ENCODE data around the gene CPNE8. TPM values are rescaled to one million over a fixed set of nuclear protein-coding genes. Genes with fewer than 3 reads are reported as not detected.

The CPNE8 gene
- total RNA-seq, 4 donors from 2014 or later, result 3.8 to 7.0 (median 4.6) TPM

DNA sequence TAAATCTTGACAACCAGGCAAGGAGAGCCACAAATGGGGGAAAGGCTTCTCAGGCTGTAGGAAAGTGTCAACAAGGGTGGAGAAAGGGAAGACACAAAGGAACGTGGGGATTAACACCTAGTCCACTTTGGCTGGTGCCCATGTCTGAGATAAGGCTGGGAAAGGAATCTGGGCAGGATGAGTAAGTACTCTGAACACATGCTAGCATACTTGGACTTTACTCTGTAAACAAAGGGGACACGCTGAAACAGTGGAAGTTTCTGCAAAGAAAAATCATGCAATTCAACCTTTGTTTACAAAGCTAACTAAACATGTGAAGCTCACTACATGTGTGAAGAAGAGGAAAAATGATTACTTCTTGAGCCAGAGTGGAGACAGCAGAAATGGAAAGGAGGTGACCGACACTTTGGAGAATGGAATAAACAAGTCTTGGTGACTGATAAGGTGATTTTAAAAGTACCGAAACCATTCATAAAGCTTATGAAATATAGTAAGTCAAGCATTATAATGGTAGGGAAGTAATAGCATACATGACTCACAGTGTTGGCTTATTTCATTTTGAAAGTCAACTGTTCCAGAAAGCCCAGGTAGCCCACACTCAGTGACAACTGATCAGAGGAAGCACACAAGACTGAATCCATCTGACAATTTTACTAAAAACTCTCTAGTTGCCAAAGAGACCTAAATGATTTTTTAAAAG, 13.2 kb downstream of the CPNE8 start:
- in situ Hi-C loops (cut with MboI; ENCODE audit: low sequenced_read_pairs in 4 of 4), result no loop called here
- Histone ChIP-seq H3K27ac (no peak overlapping the region), H3K4me3 (no peak overlapping the region), H3K27me3 (no peaks in the 10 kb centered on the region), H3K4me1 (no peaks in the 10 kb centered on the region), H3K9me3 (no peaks in the 10 kb centered on the region), H3K36me3 (no peaks in the 10 kb centered on the region)
- TF ChIP-seq POLR2A (IDR thresholded peaks at IDR 0.05), result no peak
- TF ChIP-seq, protein P1, sequence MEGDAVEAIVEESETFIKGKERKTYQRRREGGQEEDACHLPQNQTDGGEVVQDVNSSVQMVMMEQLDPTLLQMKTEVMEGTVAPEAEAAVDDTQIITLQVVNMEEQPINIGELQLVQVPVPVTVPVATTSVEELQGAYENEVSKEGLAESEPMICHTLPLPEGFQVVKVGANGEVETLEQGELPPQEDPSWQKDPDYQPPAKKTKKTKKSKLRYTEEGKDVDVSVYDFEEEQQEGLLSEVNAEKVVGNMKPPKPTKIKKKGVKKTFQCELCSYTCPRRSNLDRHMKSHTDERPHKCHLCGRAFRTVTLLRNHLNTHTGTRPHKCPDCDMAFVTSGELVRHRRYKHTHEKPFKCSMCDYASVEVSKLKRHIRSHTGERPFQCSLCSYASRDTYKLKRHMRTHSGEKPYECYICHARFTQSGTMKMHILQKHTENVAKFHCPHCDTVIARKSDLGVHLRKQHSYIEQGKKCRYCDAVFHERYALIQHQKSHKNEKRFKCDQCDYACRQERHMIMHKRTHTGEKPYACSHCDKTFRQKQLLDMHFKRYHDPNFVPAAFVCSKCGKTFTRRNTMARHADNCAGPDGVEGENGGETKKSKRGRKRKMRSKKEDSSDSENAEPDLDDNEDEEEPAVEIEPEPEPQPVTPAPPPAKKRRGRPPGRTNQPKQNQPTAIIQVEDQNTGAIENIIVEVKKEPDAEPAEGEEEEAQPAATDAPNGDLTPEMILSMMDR (IDR thresholded peaks at IDR 0.05 in 4 of 5, conservative IDR thresholded peaks at IDR 0.05 in 1 of 5), result no peak
- ATAC-seq (no peak), DNase-seq (no peak)
- intact Hi-C loops (cut with DNase I; ENCODE audit: low total_unique reads), result no loop called here

DNA sequence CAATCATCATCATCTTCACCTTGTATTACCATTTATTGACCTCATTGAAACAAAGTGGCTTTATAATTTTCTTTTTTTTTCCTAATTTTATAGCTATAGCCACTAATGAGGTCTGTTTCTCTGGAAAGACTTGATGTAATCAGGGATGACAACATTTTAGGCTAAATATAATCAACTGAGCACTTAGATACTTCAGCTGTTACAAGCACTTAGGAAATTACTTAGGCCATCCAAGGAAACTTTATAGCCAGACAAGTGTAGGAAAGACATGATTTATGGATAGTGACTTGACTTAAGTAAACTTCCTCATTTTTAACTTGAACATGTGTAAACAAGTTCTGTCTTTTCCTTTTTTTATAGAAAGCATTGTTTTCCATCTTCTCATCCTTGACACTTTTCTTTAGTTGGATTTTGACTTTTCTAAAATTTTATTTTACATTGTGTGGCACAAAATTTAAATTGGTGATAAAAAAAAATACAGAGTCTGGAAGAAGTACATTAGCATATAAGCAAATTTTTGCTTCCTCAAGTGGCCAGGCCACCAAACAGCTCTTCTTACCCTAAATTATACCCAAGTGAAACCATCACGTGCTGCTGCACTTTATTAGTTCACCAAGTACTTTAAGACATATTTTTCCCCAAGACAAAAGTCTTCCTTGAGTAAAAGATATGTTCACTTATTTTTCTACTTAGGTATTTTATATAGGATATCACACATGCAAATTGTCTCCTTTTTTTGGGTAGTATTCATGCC, 15.1 kb downstream of the CPNE8 start:
- ATAC-seq (no peak), DNase-seq (no peak)
- Histone ChIP-seq H3K4me3 (no peak overlapping the region), H3K36me3 (no peaks in the 10 kb centered on the region), H3K27me3 (no peaks in the 10 kb centered on the region), H3K27ac (no peak overlapping the region), H3K9me3 (no peaks in the 10 kb centered on the region), H3K4me1 (no peaks in the 10 kb centered on the region)
- in situ Hi-C loops (cut with MboI; ENCODE audit: low sequenced_read_pairs in 4 of 4) (no loop called here), intact Hi-C loops (cut with DNase I; ENCODE audit: low total_unique reads) (no loop called here)
- TF ChIP-seq POLR2A (IDR thresholded peaks at IDR 0.05), result no peak
- TF ChIP-seq, protein P1 (IDR thresholded peaks at IDR 0.05 in 4 of 5, conservative IDR thresholded peaks at IDR 0.05 in 1 of 5), result no peak

DNA sequence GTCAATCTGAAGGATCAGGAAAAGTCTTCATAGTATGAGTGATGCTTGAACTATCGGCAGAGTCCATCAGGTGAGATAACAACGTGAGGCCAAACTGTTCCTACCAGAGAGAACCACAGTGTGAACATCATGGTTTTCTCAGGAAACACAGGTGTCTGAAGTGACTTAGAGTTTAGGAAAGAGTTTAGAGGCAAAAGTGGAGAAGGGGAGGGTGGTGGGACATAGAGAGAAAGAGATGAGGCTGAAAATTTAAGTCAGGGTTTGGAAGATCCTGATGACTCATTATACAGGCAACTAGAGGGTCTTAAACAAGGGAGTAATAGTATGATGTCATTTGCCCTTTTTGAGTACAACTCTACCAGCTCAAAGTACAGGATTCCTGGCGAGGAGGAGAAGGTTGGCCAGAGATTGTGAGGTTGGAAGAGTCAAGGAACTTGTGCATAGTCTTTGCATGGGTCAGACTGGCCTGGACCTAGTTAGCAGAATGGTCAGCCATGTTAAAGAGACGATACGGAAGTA, 16.0 kb downstream of the CPNE8 start:
- H3K4me3 ChIP-seq, result no peak overlapping the region
- ATAC-seq (no peak), DNase-seq (no peak)
- H3K9me3 ChIP-seq, result no peaks in the 10 kb centered on the region
- no peaks in the 10 kb centered on the region for H3K36me3 ChIP-seq
- intact Hi-C loops (cut with DNase I; ENCODE audit: low total_unique reads), result no loop called here
- H3K4me1 ChIP-seq, result no peaks in the 10 kb centered on the region
- in situ Hi-C loops (cut with MboI; ENCODE audit: low sequenced_read_pairs in 4 of 4), result no loop called here
- TF ChIP-seq, protein P1 (IDR thresholded peaks at IDR 0.05 in 4 of 5, conservative IDR thresholded peaks at IDR 0.05 in 1 of 5), result no peak
- no peak for TF ChIP-seq POLR2A (IDR thresholded peaks at IDR 0.05)
- no peak overlapping the region for H3K27ac ChIP-seq
- no peaks in the 10 kb centered on the region for H3K27me3 ChIP-seq

DNA sequence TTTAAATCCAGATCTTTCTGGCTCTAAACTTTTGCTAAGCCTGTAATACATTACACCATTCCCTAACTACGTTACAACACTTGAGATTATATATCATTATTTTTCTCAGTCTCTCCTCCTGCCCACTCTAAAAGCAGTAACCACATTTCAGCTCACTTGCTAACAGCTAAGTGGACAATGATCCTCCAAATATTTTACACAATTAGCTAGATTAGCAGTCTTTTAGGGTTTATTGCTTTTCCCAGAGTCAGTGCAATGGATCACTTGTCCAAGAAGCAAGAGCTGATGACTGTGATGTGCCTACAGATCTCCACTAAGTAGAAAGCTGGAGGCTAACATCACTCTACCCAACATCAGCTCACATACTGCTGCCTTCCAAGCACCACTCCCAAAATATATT, 17.6 kb downstream of the CPNE8 start:
- intact Hi-C loops (cut with DNase I; ENCODE audit: low total_unique reads), result no loop called here
- DNase-seq (no peak), ATAC-seq (no peak)
- TF ChIP-seq, protein P1 (IDR thresholded peaks at IDR 0.05 in 4 of 5, conservative IDR thresholded peaks at IDR 0.05 in 1 of 5), result no peak
- no peak for TF ChIP-seq POLR2A (IDR thresholded peaks at IDR 0.05)
- no peak overlapping the region for H3K4me3 ChIP-seq
- no peaks in the 10 kb centered on the region for H3K27me3 ChIP-seq
- no peak overlapping the region for H3K27ac ChIP-seq
- in situ Hi-C loops (cut with MboI; ENCODE audit: low sequenced_read_pairs in 4 of 4), result no loop called here
- H3K36me3 ChIP-seq, result no peaks in the 10 kb centered on the region
- no peaks in the 10 kb centered on the region for H3K4me1 ChIP-seq
- no peaks in the 10 kb centered on the region for H3K9me3 ChIP-seq
